CD8-positive, alpha-beta memory T cell (primary cell): ENCODE results near the gene TMEM202. TPM values are rescaled to one million over a fixed set of nuclear protein-coding genes. Genes with fewer than 3 reads are reported as not detected.
"Not testable (repeated sequence)": the region's sequence is repeated elsewhere in the genome, so short reads cannot be mapped to it uniquely, and the experiment has no call there.

Source experiments
- CTCF ChIA-PET: fragments of 350-600 bp; sonication (Branson Sonifier 250); formaldehyde crosslinking; loops from one replicate; lab custom pipeline; 2021; ENCODE audit warnings: antibody characterized with exemption; lab: Charles Lee
- POLR2A ChIA-PET: fragments of 350-600 bp; sonication (Branson Sonifier 250); formaldehyde crosslinking; loops from one replicate; lab custom pipeline; 2021; ENCODE audit warnings: antibody characterized with exemption; lab: Charles Lee
- DNase-seq, 5 donors: peaks; one replicate each; pipeline versions ENCODE4 v3.0.0 to v3.0.0-alpha.2; 2020 to 2022; ENCODE audit warnings: mixed read lengths in 1 of 5
- H3K27ac ChIP-seq: one replicate; pipeline ENCODE4 v1.7.0; 2013; ENCODE audit warnings: low read depth, mild to moderate bottlenecking, low read length, moderate library complexity
- H3K27me3 ChIP-seq: 2 replicates; pipeline ENCODE4 v1.7.0; 2013; ENCODE audit warnings: low read length, mild to moderate bottlenecking; ENCODE audit not compliant: insufficient read depth, poor library complexity, severe bottlenecking
- H3K36me3 ChIP-seq: 2 replicates; pipeline ENCODE4 v1.7.0; 2013; ENCODE audit warnings: mild to moderate bottlenecking, low read length, moderate library complexity; ENCODE audit not compliant: insufficient read depth
- H3K4me1 ChIP-seq: 2 replicates; pipeline ENCODE4 v1.7.0; 2013; ENCODE audit warnings: mild to moderate bottlenecking, low read length, moderate library complexity; ENCODE audit not compliant: insufficient read depth
- H3K4me3 ChIP-seq: 2 replicates; pipeline ENCODE4 v1.7.0; 2013; ENCODE audit warnings: mild to moderate bottlenecking, low read length
- H3K9me3 ChIP-seq: 2 replicates; pipeline ENCODE4 v1.7.0; 2013; ENCODE audit warnings: mild to moderate bottlenecking, low read length
- H3K27ac Mint-ChIP-seq, 8 donors: one replicate each; pipeline ENCODE4 v1.8.0; 2020 to 2021; ENCODE audit warnings: mixed read lengths in 8 of 8, mild to moderate bottlenecking in 6 of 8, inconsistent platforms in 3 of 8, moderate library complexity in 3 of 8
- H3K27me3 Mint-ChIP-seq, 2 donors: one replicate each; pipeline ENCODE4 v1.8.0; 2020 to 2021; ENCODE audit warnings: mixed read lengths in 2 of 2, mild to moderate bottlenecking in 1 of 2, moderate library complexity in 1 of 2
- H3K36me3 Mint-ChIP-seq, 3 donors: one replicate each; pipeline ENCODE4 v1.8.0; 2020 to 2021; ENCODE audit warnings: mixed read lengths in 3 of 3, inconsistent platforms in 1 of 3, mild to moderate bottlenecking in 1 of 3
- H3K4me1 Mint-ChIP-seq, 3 donors: one replicate each; pipeline ENCODE4 v1.8.0; 2020 to 2021; ENCODE audit warnings: mixed read lengths in 3 of 3, inconsistent platforms in 1 of 3, mild to moderate bottlenecking in 1 of 3
- H3K4me3 Mint-ChIP-seq, 7 donors: one replicate each; pipeline ENCODE4 v1.8.0; 2020 to 2021; ENCODE audit warnings: mixed read lengths in 7 of 7, mild to moderate bottlenecking in 6 of 7, moderate library complexity in 4 of 7, inconsistent platforms in 2 of 7
- H3K9me3 Mint-ChIP-seq, 5 donors: one replicate each; pipeline ENCODE4 v1.8.0; 2020 to 2022; ENCODE audit warnings: mixed read lengths in 5 of 5, mild to moderate bottlenecking in 3 of 5, moderate library complexity in 2 of 5, inconsistent platforms in 1 of 5
- polyA plus RNA-seq: library from polyadenylated mRNA; unstranded; fragments of 300-500 nt; fragmentation: Illumina TruSeq; gene quantifications from one replicate; pipeline ENCODE4 v1.2.3, GENCODE V29; 2021
- total RNA-seq, 2 experiments: library from RNA; stranded (reverse); gene quantifications; one replicate each; pipeline ENCODE4 v1.2.3, GENCODE V29; 2021

Gene TMEM202
- total and polyA plus RNA-seq, 3 experiments from 2014 or later: not detected

DNA sequence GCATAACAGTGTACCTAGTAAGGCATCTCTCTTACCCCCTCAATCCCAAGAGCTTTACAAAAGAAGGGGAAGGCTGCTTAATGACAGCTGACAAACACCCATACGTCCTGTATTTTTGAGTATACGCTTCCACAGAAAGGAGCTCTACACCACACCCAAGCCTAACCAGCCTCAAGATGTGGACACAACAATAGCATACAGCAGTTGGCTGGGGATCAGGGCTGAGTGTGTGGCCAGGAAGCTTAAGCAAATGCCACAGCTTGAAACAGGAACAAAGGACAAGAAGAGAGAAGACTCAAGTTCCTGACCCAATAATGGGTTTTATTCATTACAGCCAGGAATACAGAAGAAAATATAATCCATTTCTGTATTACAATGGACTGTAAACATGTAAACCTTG is 29.2 kb upstream of the TMEM202 start:
- CTCF ChIA-PET: interaction anchor here (1.1 kb wide), 1 partner anchor 9 kb away, joined by 3 read pairs; no protein-coding TSS in a partner anchor
- peaks cover 3 to 55% (median 6%) of the 10 kb centered on the region in 3 donors for H3K36me3 Mint-ChIP-seq
- H3K4me3 Mint-ChIP-seq: no peak overlapping the region
- no peaks in the 10 kb centered on the region for H3K27me3 Mint-ChIP-seq
- H3K27ac Mint-ChIP-seq: peak overlapping the region in 2 of 8 donors; percentile 20 to 32
- Histone ChIP-seq H3K27ac (no peak overlapping the region), H3K4me1 (peaks cover 18% of the 10 kb centered on the region), H3K36me3 (peaks cover 8% of the 10 kb centered on the region), H3K27me3 (no peaks in the 10 kb centered on the region), H3K9me3 (no peaks in the 10 kb centered on the region), H3K4me3 (no peak overlapping the region)
- POLR2A ChIA-PET: no interaction called here
- H3K9me3 Mint-ChIP-seq: no peaks in the 10 kb centered on the region
- H3K4me1 Mint-ChIP-seq: peaks cover 55 to 78% (median 74%) of the 10 kb centered on the region in 3 donors
- no peak for DNase-seq

DNA sequence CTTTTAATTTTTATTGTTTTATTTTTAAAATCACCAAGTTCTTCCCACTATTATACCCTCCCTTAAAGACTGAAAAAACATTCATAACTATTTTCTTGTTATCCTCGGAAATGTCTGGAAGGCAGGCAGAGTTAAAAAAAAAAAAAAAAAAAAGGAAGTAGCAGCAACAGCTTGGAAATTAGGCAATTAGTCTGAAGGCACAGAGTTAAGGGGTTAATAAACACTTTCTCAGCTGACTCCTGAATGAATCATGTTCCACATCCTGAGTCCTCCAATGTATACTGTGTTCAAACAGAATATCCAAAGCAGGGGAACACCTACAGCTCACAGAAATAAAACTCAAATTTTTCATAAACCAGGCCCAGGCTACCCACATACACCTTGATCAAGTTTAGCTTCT is 28.1 kb upstream of the TMEM202 start:
- ChIA-PET CTCF (no interaction called here), POLR2A (no interaction called here)
- no peak for DNase-seq
- Histone ChIP-seq H3K36me3 (peaks cover 8% of the 10 kb centered on the region), H3K4me3 (no peak overlapping the region), H3K4me1 (peaks cover 28% of the 10 kb centered on the region), H3K27me3 (no peaks in the 10 kb centered on the region), H3K9me3 (no peaks in the 10 kb centered on the region), H3K27ac (no peak overlapping the region)
- no peaks in the 10 kb centered on the region for H3K9me3 Mint-ChIP-seq
- H3K36me3 Mint-ChIP-seq: peaks cover 3 to 54% (median 6%) of the 10 kb centered on the region in 3 donors
- peaks cover 66 to 85% (median 81%) of the 10 kb centered on the region in 3 donors for H3K4me1 Mint-ChIP-seq
- peaks cover 0 to 3% of the 10 kb centered on the region in 2 donors for H3K27me3 Mint-ChIP-seq
- no peak overlapping the region for H3K4me3 Mint-ChIP-seq
- no peak overlapping the region for H3K27ac Mint-ChIP-seq

DNA sequence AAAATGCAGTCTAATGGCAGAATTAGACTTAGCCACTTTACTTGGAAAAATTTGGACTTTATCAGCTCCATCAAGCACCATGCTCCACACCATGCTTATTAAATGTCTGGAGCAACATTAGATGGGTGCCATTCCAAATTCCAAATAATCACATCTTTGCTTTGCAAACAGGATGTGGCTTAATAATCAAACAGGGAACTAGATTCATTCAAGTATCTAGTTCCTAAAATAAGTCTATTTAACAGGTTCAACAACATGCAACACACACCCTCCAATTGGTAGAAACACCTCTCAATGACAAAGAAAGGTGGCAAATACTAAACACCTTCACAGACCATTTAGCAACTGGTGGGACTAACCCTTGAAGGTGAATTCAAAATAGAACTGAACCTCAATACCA is 25.7 kb upstream of the TMEM202 start:
- no peaks in the 10 kb centered on the region for H3K9me3 ChIP-seq
- H3K4me3 ChIP-seq: no peak overlapping the region
- Mint-ChIP-seq H3K4me1 (peaks cover 66 to 86% (median 82%) of the 10 kb centered on the region in 3 donors), H3K27me3 (peaks cover 0 to 12% of the 10 kb centered on the region in 2 donors), H3K9me3 (no peaks in the 10 kb centered on the region), H3K36me3 (peaks cover 3 to 58% (median 4%) of the 10 kb centered on the region in 3 donors), H3K4me3 (peak overlapping the region in 1 of 7 donors; percentile 34), H3K27ac (peak overlapping the region in 1 of 8 donors; percentile 97)
- peaks cover 30% of the 10 kb centered on the region for H3K4me1 ChIP-seq
- CTCF ChIA-PET: no interaction called here
- no peak overlapping the region for H3K27ac ChIP-seq
- no peaks in the 10 kb centered on the region for H3K27me3 ChIP-seq
- POLR2A ChIA-PET: no interaction called here
- peaks cover 8% of the 10 kb centered on the region for H3K36me3 ChIP-seq
- DNase-seq: no peak

DNA sequence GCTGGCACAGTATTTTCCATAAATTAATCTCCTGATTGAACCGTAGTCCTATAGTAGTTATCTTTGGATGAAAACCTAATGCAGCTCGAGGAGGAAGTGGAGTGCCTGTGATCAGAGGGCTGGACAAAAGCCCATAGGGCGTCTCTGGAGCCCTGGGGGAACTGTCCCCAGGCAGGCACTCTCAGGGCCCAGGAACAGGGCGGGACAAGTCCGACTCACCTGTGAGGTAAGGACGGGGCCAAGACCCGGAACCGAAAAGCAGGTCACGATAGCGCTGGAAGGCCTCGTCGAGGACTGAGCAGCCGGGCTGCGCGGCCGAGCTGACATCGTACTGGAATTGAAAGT is 22.6 kb upstream of the TMEM202 start:
- peak overlapping the region; percentile 88 for H3K27ac ChIP-seq
- H3K9me3 Mint-ChIP-seq: no peaks in the 10 kb centered on the region
- no peaks in the 10 kb centered on the region for H3K9me3 ChIP-seq
- peak overlapping the region; percentile 80 for H3K4me3 ChIP-seq
- H3K4me1 Mint-ChIP-seq: peaks cover 50 to 68% (median 61%) of the 10 kb centered on the region in 3 donors
- H3K4me3 Mint-ChIP-seq: peak overlapping the region; percentile 89 to 96 (median 93)
- H3K27me3 ChIP-seq: no peaks in the 10 kb centered on the region
- peak overlapping the region; percentile 95 to 99 (median 97) for H3K27ac Mint-ChIP-seq
- POLR2A ChIA-PET: interaction anchor here (0.7 to 2.0 kb wide), 5 partner anchors 86 to 257 kb away, joined by 4 to 34 read pairs (median 7); partner anchors contain the start of genes ARIH1, MYO9A, PKM and SENP8
- H3K27me3 Mint-ChIP-seq: peaks cover 0 to 12% of the 10 kb centered on the region in 2 donors
- no peak for DNase-seq
- no peaks in the 10 kb centered on the region for H3K36me3 ChIP-seq
- peaks cover 0 to 29% (median 3%) of the 10 kb centered on the region in 3 donors for H3K36me3 Mint-ChIP-seq
- CTCF ChIA-PET: interaction anchor here (1.0 to 1.9 kb wide), 7 partner anchors 9 to 151 kb away, joined by 3 to 6 read pairs (median 4); no protein-coding TSS in a partner anchor
- H3K4me1 ChIP-seq: peaks cover 29% of the 10 kb centered on the region

DNA sequence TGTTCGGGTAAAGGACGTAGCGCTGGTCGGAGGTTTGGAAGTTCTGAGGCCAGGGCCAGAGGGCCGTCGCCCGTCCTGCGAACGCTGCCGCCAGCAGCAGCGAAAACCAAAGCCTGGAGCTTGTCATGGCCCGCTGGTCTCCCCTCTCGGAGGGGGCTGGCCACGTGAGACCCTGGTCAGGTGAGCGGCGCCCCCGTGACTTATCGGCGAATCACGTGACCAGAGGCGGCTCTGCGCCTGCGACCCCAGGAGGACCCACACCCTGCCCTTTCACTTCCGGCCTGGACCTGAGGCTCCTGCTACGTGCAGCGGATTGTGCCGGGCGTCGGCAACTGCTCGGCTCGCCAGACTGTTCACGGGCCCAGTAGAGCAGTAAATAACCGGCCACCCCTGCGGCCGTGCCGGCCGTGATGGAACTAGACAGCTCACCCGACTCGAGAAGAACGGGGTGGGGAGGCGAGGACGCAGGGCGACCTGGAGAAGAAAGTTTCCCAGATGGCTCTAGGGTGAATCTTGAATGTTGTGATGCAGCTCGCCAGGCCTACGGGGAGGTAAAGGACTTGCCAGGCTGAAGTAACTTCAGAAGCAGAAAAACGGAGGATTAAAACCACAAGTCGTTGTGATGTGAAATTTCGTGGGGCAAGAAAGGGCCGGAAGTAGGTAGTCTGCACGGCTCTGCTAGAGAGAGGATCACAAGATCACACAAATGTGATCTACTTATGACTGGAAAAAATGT is 22.1 kb upstream of the TMEM202 start, which contains the start of gene HEXA:
Gene HEXA (minus strand): TSS at position 169 of the 736 bp plus-strand sequence. CDS start 42 bp downstream, at position 127.
- Histone ChIP-seq H3K4me3 (peak within 1 kb of the TSS; percentile 80), H3K4me1 (peaks cover 29% of the 10 kb centered on the region), H3K27ac (peak within 1 kb of the TSS; percentile 88), H3K9me3 (no peaks in the 10 kb centered on the region), H3K36me3 (no peaks in the 10 kb centered on the region), H3K27me3 (no peaks in the 10 kb centered on the region)
- H3K4me3 Mint-ChIP-seq: peak within 1 kb of the TSS; percentile 89 to 96 (median 93)
- ChIA-PET CTCF (interaction anchor here (1.0 to 1.9 kb wide), 8 partner anchors 10 to 176 kb away, joined by 3 to 6 read pairs (median 4); no protein-coding TSS in a partner anchor), POLR2A (interaction anchor here (0.6 to 2.0 kb wide), 9 partner anchors 9 to 299 kb away, joined by 3 to 34 read pairs (median 3); partner anchors contain the start of genes ARIH1 and PKM)
- H3K9me3 Mint-ChIP-seq: no peaks in the 10 kb centered on the region
- DNase-seq: peak; percentile 96 to 100 (median 98)
- H3K27ac Mint-ChIP-seq: peak within 1 kb of the TSS; percentile 95 to 99 (median 97)
- peaks cover 46 to 65% (median 56%) of the 10 kb centered on the region in 3 donors for H3K4me1 Mint-ChIP-seq
- H3K27me3 Mint-ChIP-seq: peaks cover 0 to 12% of the 10 kb centered on the region in 2 donors
- H3K36me3 Mint-ChIP-seq: peaks cover 0 to 25% (median 0%) of the 10 kb centered on the region in 3 donors

DNA sequence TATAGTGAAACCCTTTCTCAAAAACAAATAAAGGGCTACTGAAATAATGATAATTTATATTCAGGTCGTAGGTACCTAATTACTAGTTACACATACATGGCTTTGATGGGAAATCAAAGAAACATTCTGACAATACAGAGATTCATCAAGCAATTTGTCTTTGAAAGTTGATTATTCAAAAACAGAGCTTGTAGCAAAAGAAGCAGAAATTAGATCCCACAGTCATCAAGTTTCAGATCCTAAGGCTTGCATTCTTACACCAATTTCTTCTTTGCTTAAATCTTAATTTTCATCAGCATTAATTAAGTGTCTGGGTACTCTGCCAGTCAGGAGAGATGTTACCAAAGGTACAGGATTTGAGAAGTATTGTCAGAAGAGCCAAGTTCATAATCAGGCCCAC is 20.8 kb upstream of the TMEM202 start:
- Mint-ChIP-seq H3K4me3 (peak overlapping the region in 1 of 7 donors; percentile 43), H3K9me3 (no peaks in the 10 kb centered on the region), H3K4me1 (peaks cover 40 to 59% (median 52%) of the 10 kb centered on the region in 3 donors), H3K36me3 (peaks cover 0 to 18% (median 0%) of the 10 kb centered on the region in 3 donors), H3K27ac (peak overlapping the region; percentile 2 to 97 (median 68)), H3K27me3 (peaks cover 0 to 12% of the 10 kb centered on the region in 2 donors)
- Histone ChIP-seq H3K36me3 (no peaks in the 10 kb centered on the region), H3K4me1 (peaks cover 29% of the 10 kb centered on the region), H3K4me3 (no peak overlapping the region), H3K9me3 (no peaks in the 10 kb centered on the region), H3K27ac (no peak overlapping the region), H3K27me3 (no peaks in the 10 kb centered on the region)
- ChIA-PET CTCF (interaction anchor here (1.2 kb wide), 1 partner anchor 8 kb away, joined by 3 read pairs; no protein-coding TSS in a partner anchor), POLR2A (interaction anchor here (1.0 to 1.6 kb wide), 2 partner anchors 64 to 96 kb away, joined by 3 to 7 read pairs; partner anchors contain the start of gene ARIH1)
- no peak for DNase-seq

DNA sequence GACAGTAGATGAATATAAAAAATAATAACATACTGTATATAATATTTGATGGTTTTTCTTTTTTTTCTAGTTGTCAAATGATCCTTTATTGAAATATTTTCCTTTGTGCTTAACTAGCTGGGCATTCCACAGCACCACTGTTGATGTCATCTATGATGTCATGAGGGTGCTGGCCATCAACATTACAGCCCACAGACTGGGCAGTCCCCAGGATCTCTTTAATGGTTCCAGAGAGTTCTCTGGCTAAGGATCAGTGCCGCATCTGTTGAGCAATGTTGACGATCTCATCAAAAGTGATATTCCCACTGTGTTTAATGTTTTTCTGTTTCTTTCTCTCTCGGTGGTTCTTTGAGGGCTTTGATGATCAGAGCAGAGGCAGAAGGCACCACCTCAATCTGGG is 19.0 kb upstream of the TMEM202 start:
- DNase-seq, CTCF ChIA-PET, H3K36me3 ChIP-seq, H3K9me3 Mint-ChIP-seq, H3K27ac ChIP-seq, H3K4me3 ChIP-seq, H3K27me3 ChIP-seq, H3K9me3 ChIP-seq, POLR2A ChIA-PET: not testable (repeated sequence)
- Mint-ChIP-seq H3K4me1 (peaks cover 28 to 42% (median 37%) of the 10 kb centered on the region in 3 donors), H3K27me3 (peaks cover 4 to 14% of the 10 kb centered on the region in 2 donors), H3K4me3 (peak overlapping the region in 1 of 7 donors; percentile 43), H3K36me3 (peaks cover 0 to 12% (median 0%) of the 10 kb centered on the region in 3 donors), H3K27ac (peak overlapping the region in 1 of 8 donors; percentile 11)
- peaks cover 27% of the 10 kb centered on the region for H3K4me1 ChIP-seq
